HFF-Myc (cell line): ENCODE results near the gene ZNF85.
"Not testable (repeated sequence)": the region's sequence is repeated elsewhere in the genome, so short reads cannot be mapped to it uniquely, and the experiment has no call there.

Experiments used
- DNase-seq: peaks from one replicate; pipeline ENCODE4 v3.0.0-alpha.2; 2011; ENCODE audit warnings: low read depth; ENCODE audit errors: extremely low read depth
- H3K4me3 ChIP-seq: replicated peaks from 2 replicates; pipeline ENCODE4 v1.5.1; 2011; ENCODE audit warnings: low read depth, mild to moderate bottlenecking, control low read depth, low read length
- CTCF ChIP-seq: IDR thresholded peaks from 2 replicates; pipeline ENCODE4 v1.5.1; 2012; ENCODE audit warnings: mild to moderate bottlenecking, low read depth, low read length, control low read depth; ENCODE audit errors: missing control alignments

ZNF85 gene

GRCh38 chr19:20923077-20923871, at the start of gene ZNF85:
ZNF85 (plus strand) TSS chr19:20923251; CDS start chr19:20923401, 150 bp downstream.
- DNase-seq = peak; percentile 78
- H3K4me3 ChIP-seq = peak within 1 kb of the TSS; percentile 70
- TF ChIP-seq CTCF = no peak

GRCh38 chr19:20879501-20879900, 43.5 kb upstream of the ZNF85 start:
- no peak overlapping the region for H3K4me3 ChIP-seq

DNA sequence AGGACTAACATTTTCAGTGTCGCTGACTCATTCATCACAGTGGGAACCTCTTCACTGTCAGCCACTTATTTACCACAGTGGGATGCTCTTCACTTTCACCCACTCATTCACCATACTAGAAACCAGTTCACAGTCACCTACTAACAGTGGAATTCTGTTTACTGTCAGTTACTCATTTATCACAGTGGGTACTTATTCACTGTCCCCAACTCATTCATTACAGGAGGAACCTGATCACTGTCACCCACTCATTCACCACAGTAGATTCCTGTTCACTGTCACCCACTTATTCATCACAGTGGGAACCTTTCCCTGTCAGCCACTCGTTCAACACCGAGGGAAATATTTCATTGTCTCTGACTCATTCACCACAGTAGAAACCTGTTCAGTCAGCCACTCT, 10.1 kb upstream of the ZNF85 start:
- DNase-seq = no peak
- no peak overlapping the region for H3K4me3 ChIP-seq
- no peak for TF ChIP-seq CTCF

More at GRCh38 chr19:20879501-20879900, 43.5 kb upstream of the ZNF85 start:
- TF ChIP-seq CTCF = no peak
- DNase-seq = no peak

DNA sequence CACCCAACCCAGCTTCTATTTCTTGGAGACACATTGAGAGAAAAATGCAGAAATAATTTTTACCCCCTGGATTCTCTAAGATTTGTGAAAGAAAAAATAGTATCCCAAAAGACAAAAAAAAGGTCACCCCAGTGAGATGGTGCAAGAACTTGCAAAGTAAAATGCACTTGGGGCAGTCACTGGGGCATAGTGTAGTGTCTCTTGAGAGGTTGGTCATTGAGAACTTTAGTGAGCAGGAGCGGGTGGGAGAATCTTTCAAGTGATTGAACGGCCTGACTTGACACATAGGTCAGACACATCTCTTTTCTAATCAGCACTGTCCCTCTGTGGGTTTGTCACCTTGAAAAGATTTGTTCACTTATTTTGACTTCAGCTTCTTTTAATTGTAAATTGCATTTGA, 2.4 kb downstream of the ZNF85 start:
- no peak for DNase-seq
- no peak for TF ChIP-seq CTCF
- H3K4me3 ChIP-seq = no peak overlapping the region

GRCh38 chr19:20926796-20927195, 3.7 kb downstream of the ZNF85 start:
- H3K4me3 ChIP-seq = no peak overlapping the region
- TF ChIP-seq CTCF = no peak
- no peak for DNase-seq

DNA sequence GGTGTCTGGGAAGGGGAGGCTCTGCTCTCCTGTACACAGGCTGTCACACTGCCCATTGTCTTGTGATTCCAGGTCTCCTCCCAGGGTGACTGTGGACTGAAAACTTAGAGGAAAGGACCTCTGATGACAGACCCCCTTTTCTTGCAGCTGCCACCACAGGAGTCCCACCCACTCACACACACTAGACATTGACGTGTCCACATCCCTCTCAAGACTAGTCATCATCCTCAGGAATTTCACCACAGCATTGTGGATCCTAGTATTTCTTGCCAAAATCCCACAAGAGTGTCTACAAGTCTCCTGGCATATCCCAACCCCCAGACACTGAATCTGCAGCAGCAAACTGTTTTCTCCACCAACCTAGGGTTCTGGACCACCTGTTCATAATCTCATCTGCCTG, 5.3 kb downstream of the ZNF85 start:
- no peak for TF ChIP-seq CTCF
- DNase-seq = peak; percentile 14
- H3K4me3 ChIP-seq = no peak overlapping the region

DNA sequence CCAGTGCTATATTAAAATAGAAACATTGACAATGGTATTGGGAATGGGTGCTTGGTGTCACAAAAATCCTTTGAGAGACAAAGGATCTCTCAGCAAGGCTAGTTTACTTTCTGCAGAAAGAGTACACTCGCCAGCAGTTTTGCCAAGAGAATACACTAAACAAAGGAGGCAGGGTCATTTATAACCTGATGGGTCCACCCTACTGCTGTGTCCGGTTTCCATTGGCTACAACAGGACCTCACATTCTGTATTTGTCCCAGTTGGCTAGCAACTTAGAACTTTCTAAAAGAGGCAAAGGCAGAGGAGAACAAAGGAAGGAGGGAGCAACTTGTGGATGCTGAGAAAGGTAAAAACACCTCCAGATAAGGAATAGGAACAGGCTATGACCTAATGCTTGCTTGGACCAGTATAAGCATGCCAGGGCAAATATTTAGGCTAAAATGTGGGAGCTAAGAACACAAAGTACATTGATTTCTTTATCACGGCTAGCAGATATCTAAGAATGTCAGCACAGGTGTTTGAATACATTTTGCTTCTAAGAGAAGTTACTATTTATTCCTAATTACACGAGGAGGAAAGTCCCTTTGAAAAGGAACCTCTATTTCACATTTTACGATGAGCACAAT, 13.4 kb downstream of the ZNF85 start:
- DNase-seq, H3K4me3 ChIP-seq: not testable (repeated sequence)

DNA sequence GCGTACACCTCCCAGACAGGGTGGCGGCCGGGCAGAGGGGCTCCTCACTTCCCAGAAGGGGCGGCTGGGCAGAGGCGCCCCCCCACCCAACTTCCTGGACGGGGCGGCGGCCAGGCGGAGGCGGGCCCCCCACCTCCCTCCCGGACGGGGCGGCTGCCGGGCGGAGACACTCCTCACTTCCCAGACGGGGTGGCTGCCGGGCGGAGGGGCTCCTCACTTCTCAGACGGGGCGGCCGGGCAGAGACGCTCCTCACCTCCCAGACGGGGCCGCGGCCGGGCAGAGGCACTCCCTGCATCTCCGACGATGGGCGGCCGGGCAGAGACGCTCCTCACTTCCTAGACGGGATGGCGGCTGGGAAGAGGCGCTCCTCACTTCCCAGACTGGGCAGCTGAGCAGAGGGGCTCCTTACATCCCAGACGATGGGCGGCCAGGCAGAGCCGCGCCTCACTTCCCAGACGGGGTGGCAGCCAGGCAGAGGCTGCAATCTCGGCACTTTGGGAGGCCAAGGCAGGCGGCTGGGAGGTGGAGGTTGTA, 29.6 kb downstream of the ZNF85 start:
- H3K4me3 ChIP-seq, DNase-seq: not testable (repeated sequence)
